ENCODE measurements around the gene CLHC1. TPM values are rescaled to one million over a fixed set of nuclear protein-coding genes. Genes with fewer than 3 reads are reported as not detected.
"Not testable (repeated sequence)": the region's sequence is repeated elsewhere in the genome, so short reads cannot be mapped to it uniquely, and the experiment has no call there.

CLHC1 gene
- total RNA-seq, 1 donor from 2014 or later, result 25.0 TPM

GRCh38 chr2:55268907-55269644 lies 37.0 kb upstream of the CLHC1 start, which contains the start of gene MTIF2:
TSS of gene MTIF2 (minus strand) at chr2:55269231. CDS start at chr2:55263858, 5,373 bp downstream.
- Mint-ChIP-seq H3K4me1 (ENCODE audit: unreplicated experiment) (peaks cover 5% of the 10 kb centered on the region), H3K27ac (peak within 1 kb of the TSS; percentile 89), H3K36me3 (peaks cover 6% of the 10 kb centered on the region), H3K4me3 (peak within 1 kb of the TSS; percentile 97), H3K27me3 (no peaks in the 10 kb centered on the region), H3K9me3 (no peaks in the 10 kb centered on the region)
- TF ChIP-seq, protein P1, sequence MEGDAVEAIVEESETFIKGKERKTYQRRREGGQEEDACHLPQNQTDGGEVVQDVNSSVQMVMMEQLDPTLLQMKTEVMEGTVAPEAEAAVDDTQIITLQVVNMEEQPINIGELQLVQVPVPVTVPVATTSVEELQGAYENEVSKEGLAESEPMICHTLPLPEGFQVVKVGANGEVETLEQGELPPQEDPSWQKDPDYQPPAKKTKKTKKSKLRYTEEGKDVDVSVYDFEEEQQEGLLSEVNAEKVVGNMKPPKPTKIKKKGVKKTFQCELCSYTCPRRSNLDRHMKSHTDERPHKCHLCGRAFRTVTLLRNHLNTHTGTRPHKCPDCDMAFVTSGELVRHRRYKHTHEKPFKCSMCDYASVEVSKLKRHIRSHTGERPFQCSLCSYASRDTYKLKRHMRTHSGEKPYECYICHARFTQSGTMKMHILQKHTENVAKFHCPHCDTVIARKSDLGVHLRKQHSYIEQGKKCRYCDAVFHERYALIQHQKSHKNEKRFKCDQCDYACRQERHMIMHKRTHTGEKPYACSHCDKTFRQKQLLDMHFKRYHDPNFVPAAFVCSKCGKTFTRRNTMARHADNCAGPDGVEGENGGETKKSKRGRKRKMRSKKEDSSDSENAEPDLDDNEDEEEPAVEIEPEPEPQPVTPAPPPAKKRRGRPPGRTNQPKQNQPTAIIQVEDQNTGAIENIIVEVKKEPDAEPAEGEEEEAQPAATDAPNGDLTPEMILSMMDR (conservative IDR thresholded peaks at IDR 0.05), result peak; percentile 36
- DNase-seq (ENCODE audit: extremely low spot score, unreplicated experiment), result peak; percentile 95

- peaks cover 5% of the 10 kb centered on the region for H3K4me1 Mint-ChIP-seq (ENCODE audit: unreplicated experiment)
- TF ChIP-seq, protein P1 (conservative IDR thresholded peaks at IDR 0.05), result no peak
- H3K36me3 Mint-ChIP-seq, result peaks cover 9% of the 10 kb centered on the region
- H3K27ac Mint-ChIP-seq, result peak overlapping the region; percentile 89
- H3K9me3 Mint-ChIP-seq, result no peaks in the 10 kb centered on the region
- no peak for DNase-seq (ENCODE audit: extremely low spot score, unreplicated experiment)
- peak overlapping the region; percentile 97 for H3K4me3 Mint-ChIP-seq
- no peaks in the 10 kb centered on the region for H3K27me3 Mint-ChIP-seq
These were observed 36.3 kb upstream of the CLHC1 start for GRCh38 chr2:55268288-55268906.

DNA sequence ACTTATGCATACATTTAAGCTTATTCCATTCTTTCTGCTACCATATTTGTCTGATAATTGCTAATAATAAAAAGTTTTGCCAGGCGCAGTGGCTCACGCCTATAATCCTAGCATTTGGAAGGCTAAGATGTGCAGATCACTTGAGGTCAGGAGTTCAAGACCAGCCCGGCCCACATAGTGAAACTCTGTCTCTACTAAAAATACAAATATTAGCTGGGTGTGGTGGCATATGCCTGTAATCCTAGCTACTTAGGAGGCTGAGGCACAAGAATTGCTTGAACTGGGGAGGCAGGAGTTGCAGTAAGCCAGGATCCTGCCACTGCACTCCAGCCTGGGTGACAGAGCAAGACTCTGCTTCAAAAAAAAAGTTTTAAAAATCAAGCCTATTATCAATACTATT lies 27.5 kb upstream of the CLHC1 start:
- not testable (repeated sequence) for DNase-seq (ENCODE audit: extremely low spot score, unreplicated experiment); H3K27ac Mint-ChIP-seq; H3K4me1 Mint-ChIP-seq (ENCODE audit: unreplicated experiment); H3K27me3 Mint-ChIP-seq; H3K9me3 Mint-ChIP-seq; H3K4me3 Mint-ChIP-seq
- peaks cover 14% of the 10 kb centered on the region for H3K36me3 Mint-ChIP-seq

DNA sequence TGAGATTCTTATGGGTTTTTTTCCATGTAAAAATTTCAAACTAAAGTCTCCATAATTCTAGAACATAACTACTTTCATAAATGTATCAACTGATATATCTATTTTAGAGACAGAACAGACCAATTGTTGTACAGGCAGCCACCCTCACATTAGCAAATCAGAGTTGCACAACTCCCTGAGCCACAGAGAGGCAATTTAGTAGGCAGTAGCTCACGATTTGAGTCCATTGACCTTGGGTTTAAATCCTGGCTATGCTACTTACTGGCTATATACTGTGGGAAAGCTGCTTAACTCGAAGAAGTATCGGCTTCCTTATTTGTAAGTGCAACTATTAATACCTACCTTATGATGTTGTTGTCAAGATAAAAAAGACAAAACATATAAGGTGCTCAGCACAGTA lies 20.7 kb upstream of the CLHC1 start:
- Mint-ChIP-seq H3K36me3 (peaks cover 8% of the 10 kb centered on the region), H3K27ac (no peak overlapping the region), H3K9me3 (no peaks in the 10 kb centered on the region), H3K4me3 (no peak overlapping the region), H3K27me3 (no peaks in the 10 kb centered on the region), H3K4me1 (ENCODE audit: unreplicated experiment) (no peaks in the 10 kb centered on the region)
- TF ChIP-seq, protein P1 (conservative IDR thresholded peaks at IDR 0.05), result no peak
- DNase-seq (ENCODE audit: extremely low spot score, unreplicated experiment), result no peak

- Mint-ChIP-seq H3K36me3 (peaks cover 4% of the 10 kb centered on the region), H3K4me3 (no peak overlapping the region), H3K4me1 (ENCODE audit: unreplicated experiment) (no peaks in the 10 kb centered on the region), H3K9me3 (no peaks in the 10 kb centered on the region), H3K27ac (no peak overlapping the region), H3K27me3 (no peaks in the 10 kb centered on the region)
- TF ChIP-seq, protein P1 (conservative IDR thresholded peaks at IDR 0.05), result no peak
- no peak for DNase-seq (ENCODE audit: extremely low spot score, unreplicated experiment)
These were observed 14.9 kb upstream of the CLHC1 start for GRCh38 chr2:55247025-55247424.

DNA sequence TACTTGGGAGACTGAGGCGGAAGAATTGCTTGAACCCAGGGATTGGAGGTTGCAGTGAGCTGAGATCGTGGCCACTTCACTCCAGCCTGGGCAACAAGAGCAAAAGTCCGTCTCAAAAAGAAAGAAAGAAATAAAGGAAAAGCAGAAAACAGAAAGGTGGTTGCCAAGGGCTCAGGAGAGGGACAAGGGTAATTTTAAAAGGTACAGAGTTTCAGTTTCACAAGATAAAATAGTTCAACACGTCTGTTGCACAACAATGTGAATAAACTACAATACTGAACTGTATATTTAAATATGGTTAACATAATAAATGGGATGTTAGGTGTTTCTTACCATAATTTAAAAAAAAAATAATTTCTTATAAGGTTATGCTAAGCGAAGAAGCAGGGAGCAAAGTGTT lies 13.3 kb upstream of the CLHC1 start:
- Mint-ChIP-seq H3K9me3 (no peaks in the 10 kb centered on the region), H3K27ac (no peak overlapping the region), H3K36me3 (peaks cover 4% of the 10 kb centered on the region), H3K4me1 (ENCODE audit: unreplicated experiment) (no peaks in the 10 kb centered on the region), H3K4me3 (no peak overlapping the region), H3K27me3 (no peaks in the 10 kb centered on the region)
- no peak for DNase-seq (ENCODE audit: extremely low spot score, unreplicated experiment)
- TF ChIP-seq, protein P1 (conservative IDR thresholded peaks at IDR 0.05), result no peak

Data from type B pancreatic cell (in vitro differentiated cells).